Measurements from ENCODE around the gene KCNH4. TPM values are rescaled to one million over a fixed set of nuclear protein-coding genes. Genes with fewer than 3 reads are reported as not detected.
"Not testable (repeated sequence)": the region's sequence is repeated elsewhere in the genome, so short reads cannot be mapped to it uniquely, and the experiment has no call there.

Gene KCNH4
- total RNA-seq, 1 experiment from 2014 or later: not detected

DNA sequence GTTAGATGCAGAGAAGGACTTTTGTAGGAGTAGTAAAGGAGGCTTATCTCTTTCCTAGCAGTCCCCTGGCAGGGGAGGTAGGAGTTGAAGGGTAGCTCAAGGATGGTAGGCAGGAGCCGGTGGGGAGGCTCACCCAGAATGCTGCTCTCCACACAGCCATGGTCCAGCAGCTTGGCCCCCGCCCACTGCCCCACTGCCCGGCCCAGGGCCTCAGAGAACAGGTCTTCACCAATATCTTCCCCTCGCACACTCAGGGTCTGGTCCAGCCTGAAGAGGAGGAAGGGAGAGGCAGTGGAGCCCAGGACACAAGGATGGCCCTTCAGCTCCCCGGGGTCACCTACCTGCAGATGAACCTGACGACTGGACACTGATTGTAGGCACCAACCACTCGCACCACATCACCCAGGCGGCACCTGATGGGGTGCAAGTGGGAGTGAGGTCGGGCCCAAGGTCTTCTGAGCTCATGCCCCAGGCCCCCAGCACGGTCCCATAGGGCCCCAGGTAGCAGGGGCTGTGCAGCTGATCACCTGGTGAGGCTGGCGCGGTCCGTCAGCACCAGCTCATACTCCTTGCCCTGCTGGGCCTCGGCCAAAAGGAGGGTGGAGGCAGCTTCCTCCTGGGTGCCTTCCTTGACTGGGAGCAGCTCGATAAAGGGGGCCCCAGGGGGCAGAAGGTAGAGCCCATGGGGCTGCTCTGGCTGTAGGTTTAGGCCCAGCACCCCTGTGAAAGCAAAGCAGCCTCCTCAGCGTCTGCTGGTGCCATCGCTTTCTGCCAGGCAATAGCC, 9.7 kb upstream of the KCNH4 start:
- DNase-seq (ENCODE audit: low read depth in 1 of 2, low spot score in 2 of 2): no peak

DNA sequence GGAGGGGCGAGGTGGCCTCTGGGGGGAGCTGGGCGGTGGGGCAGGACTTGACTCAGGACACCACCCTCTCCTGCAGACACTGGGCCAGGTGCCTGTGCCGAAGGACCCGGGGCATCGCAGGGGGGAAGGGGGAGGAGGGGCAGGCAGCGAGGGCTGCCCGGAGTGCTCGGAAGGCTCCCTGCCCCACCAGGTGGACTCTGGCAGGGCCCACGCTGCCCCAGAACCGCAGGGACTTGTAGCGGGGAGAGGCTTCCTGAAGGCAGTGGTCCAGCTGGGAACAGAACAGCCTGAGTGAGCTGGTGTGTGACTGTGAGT, 8.7 kb upstream of the KCNH4 start:
- Histone ChIP-seq H3K4me1 (replicated peaks) (peaks cover 23% of the 10 kb centered on the region), H3K36me3 (no peaks in the 10 kb centered on the region), H3K4me3 (no peak overlapping the region), H3K27me3 (replicated peaks) (no peaks in the 10 kb centered on the region), H3K9me3 (replicated peaks) (0 out of 2 replicates have a peak, but pooled peaks cover 2% of the 10 kb centered on the region), H3K27ac (no peak overlapping the region)
- no peak for DNase-seq (ENCODE audit: low read depth in 1 of 2, low spot score in 2 of 2)

More for the DNA sequence above, 9.7 kb upstream of the KCNH4 start:
- H3K9me3 ChIP-seq (replicated peaks): 0 out of 2 replicates have a peak, but pooled peaks cover 3% of the 10 kb centered on the region
- H3K36me3 ChIP-seq: no peaks in the 10 kb centered on the region
- H3K4me3 ChIP-seq: no peak overlapping the region
- no peaks in the 10 kb centered on the region for H3K27me3 ChIP-seq (replicated peaks)
- H3K27ac ChIP-seq: no peak overlapping the region
- H3K4me1 ChIP-seq (replicated peaks): peaks cover 26% of the 10 kb centered on the region

DNA sequence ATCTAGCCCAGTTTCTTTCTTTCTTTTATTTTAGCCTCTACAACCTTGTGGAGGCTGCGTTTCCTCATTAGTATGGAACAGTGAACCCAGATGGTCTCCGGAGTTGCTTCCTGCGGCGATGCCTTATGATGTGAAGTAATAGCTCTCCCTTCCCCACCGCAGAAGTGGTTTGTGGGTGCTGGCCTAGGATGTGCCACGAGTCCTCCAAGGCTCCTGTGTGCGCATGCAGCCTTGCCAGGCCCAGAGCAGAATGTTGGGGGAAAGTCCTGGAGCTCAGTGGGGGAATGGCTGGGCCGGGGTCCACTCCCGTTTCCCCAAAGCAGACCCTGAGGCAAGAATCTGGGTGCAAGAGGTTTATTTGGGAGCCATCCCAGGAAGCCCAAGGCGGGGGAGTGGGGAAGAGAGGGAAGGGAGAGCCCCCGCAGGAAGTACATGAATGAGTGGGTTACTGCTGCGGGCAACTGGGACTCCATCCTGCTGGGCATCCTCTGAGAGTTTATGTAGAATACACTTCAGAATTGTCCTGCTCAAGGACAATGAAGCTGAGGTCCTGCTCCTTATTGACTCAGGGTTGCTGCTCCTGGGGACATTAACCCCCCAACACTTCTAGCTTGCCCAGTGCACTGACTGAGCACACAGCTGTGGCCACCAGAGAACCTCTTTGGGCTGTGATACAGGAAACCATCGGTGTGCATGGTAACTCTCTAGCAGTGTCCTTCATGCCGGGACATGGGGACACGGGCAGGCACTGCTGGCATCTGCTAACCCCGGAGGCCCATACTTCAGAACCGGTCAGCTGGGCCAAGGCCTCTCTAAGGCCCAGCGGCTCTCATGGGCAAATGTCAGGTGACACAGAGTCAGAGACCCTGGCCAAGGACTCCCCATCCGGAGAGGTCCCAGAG, 8.1 kb upstream of the KCNH4 start:
- H3K4me3 ChIP-seq: no peak overlapping the region
- no peaks in the 10 kb centered on the region for H3K36me3 ChIP-seq
- no peak for DNase-seq (ENCODE audit: low read depth in 1 of 2, low spot score in 2 of 2)
- H3K4me1 ChIP-seq (replicated peaks): peaks cover 22% of the 10 kb centered on the region
- no peaks in the 10 kb centered on the region for H3K9me3 ChIP-seq (replicated peaks)
- no peak overlapping the region for H3K27ac ChIP-seq
- no peaks in the 10 kb centered on the region for H3K27me3 ChIP-seq (replicated peaks)

GRCh38 chr17:42187833-42188232, 6.9 kb upstream of the KCNH4 start:
- H3K4me1 ChIP-seq (replicated peaks): peaks cover 26% of the 10 kb centered on the region
- DNase-seq (ENCODE audit: low read depth in 1 of 2, low spot score in 2 of 2): no peak
- H3K27ac ChIP-seq: no peak overlapping the region
- no peaks in the 10 kb centered on the region for H3K36me3 ChIP-seq
- H3K4me3 ChIP-seq: no peak overlapping the region
- 0 out of 2 replicates have a peak, but pooled peaks cover 2% of the 10 kb centered on the region for H3K27me3 ChIP-seq (replicated peaks)
- no peaks in the 10 kb centered on the region for H3K9me3 ChIP-seq (replicated peaks)

GRCh38 chr17:42186191-42186590, 5.2 kb upstream of the KCNH4 start:
- H3K9me3 ChIP-seq (replicated peaks); DNase-seq (ENCODE audit: low read depth in 1 of 2, low spot score in 2 of 2); H3K27ac ChIP-seq; H3K4me3 ChIP-seq; H3K36me3 ChIP-seq: not testable (repeated sequence)
- peaks cover 29% of the 10 kb centered on the region for H3K4me1 ChIP-seq (replicated peaks)
- peaks cover 11% of the 10 kb centered on the region for H3K27me3 ChIP-seq (replicated peaks)

DNA sequence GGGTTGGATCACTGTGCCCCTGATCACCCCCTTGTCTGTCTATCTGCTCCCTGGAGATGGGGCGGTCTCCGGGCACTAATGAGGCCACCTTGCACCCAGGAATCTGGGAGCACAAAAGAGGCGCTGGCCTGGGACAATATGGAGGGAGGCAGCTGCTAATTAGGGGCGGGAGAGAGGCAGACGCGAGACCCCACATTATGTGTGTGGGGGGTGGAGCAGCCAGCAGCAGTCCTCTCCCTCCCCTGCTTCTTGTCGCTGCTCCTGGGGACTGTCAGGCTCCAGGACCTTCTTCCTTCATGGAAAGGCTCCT, 4.6 kb upstream of the KCNH4 start:
- Histone ChIP-seq H3K4me3 (no peak overlapping the region), H3K27me3 (replicated peaks) (peaks cover 17% of the 10 kb centered on the region), H3K27ac (no peak overlapping the region), H3K36me3 (no peaks in the 10 kb centered on the region), H3K9me3 (replicated peaks) (peaks cover 3% of the 10 kb centered on the region), H3K4me1 (replicated peaks) (peaks cover 35% of the 10 kb centered on the region)
- DNase-seq (ENCODE audit: low read depth in 1 of 2, low spot score in 2 of 2): no peak

- DNase-seq (ENCODE audit: low read depth in 1 of 2, low spot score in 2 of 2): no peak
- H3K4me3 ChIP-seq: peak within 1 kb of the TSS; percentile 22
- H3K4me1 ChIP-seq (replicated peaks): peaks cover 40% of the 10 kb centered on the region
- no peak within 1 kb of the TSS for H3K27ac ChIP-seq
- no peaks in the 10 kb centered on the region for H3K36me3 ChIP-seq
- peaks cover 7% of the 10 kb centered on the region for H3K9me3 ChIP-seq (replicated peaks)
- H3K27me3 ChIP-seq (replicated peaks): peaks cover 23% of the 10 kb centered on the region
Observed at GRCh38 chr17:42184713-42185620, 4.0 kb upstream of the KCNH4 start, which contains the start of gene HCRT. Gene HCRT, minus strand, starts transcription at chr17:42185452. Its CDS starts 87 bp downstream, at chr17:42185365.

GRCh38 chr17:42183741-42184711, 3.1 kb upstream of the KCNH4 start:
- no peak overlapping the region for H3K27ac ChIP-seq
- peaks cover 7% of the 10 kb centered on the region for H3K9me3 ChIP-seq (replicated peaks)
- H3K36me3 ChIP-seq: no peaks in the 10 kb centered on the region
- peaks cover 32% of the 10 kb centered on the region for H3K27me3 ChIP-seq (replicated peaks)
- peak overlapping the region; percentile 22 for H3K4me3 ChIP-seq
- peaks cover 40% of the 10 kb centered on the region for H3K4me1 ChIP-seq (replicated peaks)
- DNase-seq (ENCODE audit: low read depth in 1 of 2, low spot score in 2 of 2): peak in 1 of 2 experiments; percentile 25

- Histone ChIP-seq H3K36me3 (no peaks in the 10 kb centered on the region), H3K27me3 (replicated peaks) (peaks cover 39% of the 10 kb centered on the region), H3K9me3 (replicated peaks) (peaks cover 7% of the 10 kb centered on the region), H3K4me3 (no peak overlapping the region), H3K4me1 (replicated peaks) (peaks cover 40% of the 10 kb centered on the region), H3K27ac (no peak overlapping the region)
- DNase-seq (ENCODE audit: low read depth in 1 of 2, low spot score in 2 of 2): no peak
Observed at GRCh38 chr17:42182927-42183734, 2.2 kb upstream of the KCNH4 start.

- no peak for DNase-seq (ENCODE audit: low read depth in 1 of 2, low spot score in 2 of 2)
- Histone ChIP-seq H3K27ac (no peak overlapping the region), H3K27me3 (replicated peaks) (peaks cover 39% of the 10 kb centered on the region), H3K4me1 (replicated peaks) (peaks cover 32% of the 10 kb centered on the region), H3K36me3 (no peaks in the 10 kb centered on the region), H3K4me3 (no peak overlapping the region), H3K9me3 (replicated peaks) (peaks cover 7% of the 10 kb centered on the region)
Observed at GRCh38 chr17:42181851-42182207, 887 bp upstream of the KCNH4 start.

DNA sequence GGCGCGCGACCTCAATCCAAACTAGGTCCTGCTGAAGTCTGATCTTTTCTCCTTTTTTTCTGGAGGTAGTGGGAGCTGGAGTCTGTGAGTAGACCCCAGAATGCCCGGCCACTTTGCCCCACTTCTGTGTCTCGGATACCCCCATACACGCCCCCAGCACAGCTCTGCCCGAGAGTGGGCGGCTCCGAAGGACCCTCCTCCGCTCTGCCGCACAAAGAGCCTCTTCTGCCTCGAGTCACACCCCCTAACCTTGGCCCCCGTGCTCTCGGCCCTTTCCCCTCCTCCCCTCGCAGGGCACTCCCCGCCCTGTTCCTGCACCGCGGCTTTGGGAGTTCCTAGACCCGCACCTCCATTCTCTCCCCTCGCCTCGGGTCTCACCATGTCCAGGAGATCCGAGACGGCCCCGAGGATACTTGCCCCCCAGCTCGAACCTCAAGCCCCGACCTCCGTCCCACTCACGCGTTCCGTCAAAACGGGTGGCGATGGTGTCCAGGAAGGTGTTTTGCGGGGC, 476 bp downstream of the KCNH4 start:
- Histone ChIP-seq H3K4me1 (replicated peaks) (peaks cover 29% of the 10 kb centered on the region), H3K27me3 (replicated peaks) (peaks cover 45% of the 10 kb centered on the region), H3K9me3 (replicated peaks) (peaks cover 7% of the 10 kb centered on the region), H3K4me3 (no peak overlapping the region), H3K36me3 (no peaks in the 10 kb centered on the region), H3K27ac (no peak overlapping the region)
- DNase-seq (ENCODE audit: low read depth in 1 of 2, low spot score in 2 of 2): no peak

- peak in 1 of 2 experiments; percentile 33 for DNase-seq (ENCODE audit: low read depth in 1 of 2, low spot score in 2 of 2)
- Histone ChIP-seq H3K4me3 (no peak overlapping the region), H3K27me3 (replicated peaks) (peaks cover 47% of the 10 kb centered on the region), H3K36me3 (no peaks in the 10 kb centered on the region), H3K27ac (no peak overlapping the region), H3K9me3 (replicated peaks) (peaks cover 7% of the 10 kb centered on the region), H3K4me1 (replicated peaks) (peaks cover 29% of the 10 kb centered on the region)
Observed at GRCh38 chr17:42179911-42180410, 981 bp downstream of the KCNH4 start.
